Progenitor cell of endocrine pancreas (in vitro differentiated cells): ENCODE results near the gene RAC3. TPM values are rescaled to one million over a fixed set of nuclear protein-coding genes. Genes with fewer than 3 reads are reported as not detected.

ENCODE experiments used
- DNase-seq: peaks from one replicate; pipeline ENCODE4 v3.0.0; 2021; ENCODE audit warnings: low spot score; ENCODE audit not compliant: unreplicated experiment
- H3K27ac Mint-ChIP-seq: 2 replicates; pipeline ENCODE4 v1.8.0; 2021; ENCODE audit warnings: mild to moderate bottlenecking, moderate library complexity, mixed read lengths
- H3K27me3 Mint-ChIP-seq: 2 replicates; pipeline ENCODE4 v1.8.0; 2021; ENCODE audit warnings: mixed read lengths
- H3K36me3 Mint-ChIP-seq: 2 replicates; pipeline ENCODE4 v1.8.0; 2022; ENCODE audit warnings: mixed read lengths; ENCODE audit not compliant: insufficient read depth
- H3K4me1 Mint-ChIP-seq: 2 replicates; pipeline ENCODE4 v1.8.0; 2021; ENCODE audit warnings: low read depth, mixed read lengths
- H3K4me3 Mint-ChIP-seq: 2 replicates; pipeline ENCODE4 v1.8.0; 2021; ENCODE audit warnings: low read depth, mild to moderate bottlenecking, moderate library complexity, mixed read lengths
- H3K9me3 Mint-ChIP-seq: 2 replicates; pipeline ENCODE4 v1.8.0; 2021; ENCODE audit warnings: low read depth, mixed read lengths
- CTCF ChIP-seq: fragments of 200-600 bp; sonication (generic); IDR thresholded peaks from one replicate; pipeline ENCODE4 v1.5.0; 2021; ENCODE audit warnings: antibody characterized with exemption, mild to moderate bottlenecking; ENCODE audit not compliant: unreplicated experiment
- total RNA-seq: library from RNA; stranded (reverse); gene quantifications from 2 replicates; pipeline ENCODE4 v1.2.1, GENCODE V29; 2021

RAC3 gene
- total RNA-seq, 1 donor from 2014 or later: 25.2 TPM

- Mint-ChIP-seq H3K36me3 (no peaks in the 10 kb centered on the region), H3K9me3 (no peaks in the 10 kb centered on the region), H3K27ac (no peak overlapping the region), H3K4me3 (no peak overlapping the region), H3K27me3 (peaks cover 20% of the 10 kb centered on the region), H3K4me1 (peaks cover 1% of the 10 kb centered on the region)
- no peak for DNase-seq
- no peak for TF ChIP-seq CTCF
These were observed 39.1 kb downstream of the RAC3 start for GRCh38 chr17:82070611-82071010.

GRCh38 chr17:82072827-82073226, 41.3 kb downstream of the RAC3 start:
- Mint-ChIP-seq H3K27me3 (peaks cover 20% of the 10 kb centered on the region), H3K36me3 (no peaks in the 10 kb centered on the region), H3K9me3 (no peaks in the 10 kb centered on the region), H3K4me3 (no peak overlapping the region), H3K27ac (no peak overlapping the region), H3K4me1 (no peaks in the 10 kb centered on the region)
- no peak for TF ChIP-seq CTCF
- no peak for DNase-seq

DNA sequence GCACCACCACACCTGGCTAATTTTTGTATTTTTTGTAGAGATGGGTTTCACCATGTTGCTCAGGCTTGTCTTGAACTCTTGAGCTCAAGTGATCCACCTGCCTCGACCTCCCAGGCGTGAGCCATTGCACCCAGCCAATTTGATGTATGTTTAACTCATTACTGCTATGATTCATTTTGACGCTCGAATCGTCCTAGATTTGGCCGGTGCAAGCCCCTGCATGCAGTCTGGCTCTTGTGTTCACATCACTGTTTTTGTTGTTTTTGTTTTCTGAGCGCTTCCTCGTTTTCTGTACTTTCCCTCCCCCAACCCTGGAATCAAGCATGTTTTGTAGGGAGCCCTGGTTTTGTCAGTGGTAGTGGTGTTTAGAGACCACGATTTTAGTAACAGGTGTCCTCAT, 42.0 kb downstream of the RAC3 start:
- Mint-ChIP-seq H3K36me3 (peaks cover 2% of the 10 kb centered on the region), H3K27me3 (peaks cover 20% of the 10 kb centered on the region), H3K4me3 (no peak overlapping the region), H3K9me3 (no peaks in the 10 kb centered on the region), H3K4me1 (no peaks in the 10 kb centered on the region), H3K27ac (no peak overlapping the region)
- no peak for DNase-seq
- no peak for TF ChIP-seq CTCF

DNA sequence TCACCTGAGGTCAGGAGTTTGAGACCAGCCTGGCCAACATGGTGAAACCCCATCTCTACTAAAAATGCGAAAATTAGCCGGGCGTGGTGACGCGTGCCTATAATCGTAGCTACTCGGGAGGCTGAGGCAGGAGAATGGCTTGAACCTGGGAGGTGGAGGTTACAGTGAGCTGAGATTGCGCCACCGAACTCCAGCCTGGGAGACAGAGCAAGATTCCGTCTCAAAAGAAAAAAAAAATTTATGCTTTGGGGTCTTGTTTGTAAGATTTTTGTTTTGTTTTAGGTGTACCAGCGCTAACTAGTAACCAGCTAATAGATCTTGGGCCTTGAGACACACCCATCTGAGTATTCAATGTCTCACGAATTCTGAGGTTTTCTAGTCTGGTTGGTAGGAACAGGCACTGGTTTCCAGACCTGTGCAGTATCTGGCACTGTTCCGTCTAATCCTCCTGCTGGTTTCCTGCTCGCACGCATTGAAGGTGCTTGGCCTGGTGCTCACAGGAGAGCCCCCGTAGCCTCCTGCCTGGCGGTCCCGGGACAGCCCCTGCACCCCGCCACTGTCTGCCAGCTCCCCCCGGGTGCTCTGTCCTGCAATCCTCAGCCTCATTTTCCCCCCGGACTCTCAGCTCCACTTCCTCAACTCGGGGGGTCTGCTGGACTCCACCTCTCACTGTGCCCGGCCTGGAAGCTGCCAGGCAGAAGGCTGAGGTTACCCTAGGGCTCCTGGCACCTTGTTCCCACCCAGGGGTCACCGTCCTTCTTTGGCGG, 44.7 kb downstream of the RAC3 start:
- no peaks in the 10 kb centered on the region for H3K4me1 Mint-ChIP-seq
- H3K4me3 Mint-ChIP-seq: no peak overlapping the region
- H3K27me3 Mint-ChIP-seq: peaks cover 16% of the 10 kb centered on the region
- no peak for DNase-seq
- H3K27ac Mint-ChIP-seq: no peak overlapping the region
- H3K9me3 Mint-ChIP-seq: no peaks in the 10 kb centered on the region
- no peak for TF ChIP-seq CTCF
- peaks cover 2% of the 10 kb centered on the region for H3K36me3 Mint-ChIP-seq

- TF ChIP-seq CTCF: no peak
- H3K9me3 Mint-ChIP-seq: no peaks in the 10 kb centered on the region
- peaks cover 16% of the 10 kb centered on the region for H3K27me3 Mint-ChIP-seq
- no peak overlapping the region for H3K4me3 Mint-ChIP-seq
- peaks cover 2% of the 10 kb centered on the region for H3K36me3 Mint-ChIP-seq
- H3K4me1 Mint-ChIP-seq: no peaks in the 10 kb centered on the region
- no peak for DNase-seq
- no peak overlapping the region for H3K27ac Mint-ChIP-seq
These were observed 45.5 kb downstream of the RAC3 start for GRCh38 chr17:82076785-82077591.
